HG02885 (cell line): ENCODE measurements around the gene YTHDF1.

Source experiments
- ATAC-seq: cut with Tn5 transposase; IDR thresholded peaks from one replicate; pipeline ENCODE4 v1.9.1; 2021; ENCODE audit warnings: mild to moderate bottlenecking; ENCODE audit not compliant: unreplicated experiment, poor library complexity

YTHDF1 gene

GRCh38 chr20:63214514-63214913, 1.4 kb downstream of the YTHDF1 start:
- no peak for ATAC-seq

- ATAC-seq = no peak
Observed at GRCh38 chr20:63212792-63213191, 3.1 kb downstream of the YTHDF1 start.

GRCh38 chr20:63212393-63212730, 3.6 kb downstream of the YTHDF1 start:
- no peak for ATAC-seq

GRCh38 chr20:63210011-63210605, 5.8 kb downstream of the YTHDF1 start:
- ATAC-seq = no peak

- no peak for ATAC-seq
Observed at GRCh38 chr20:63208346-63208909, 7.5 kb downstream of the YTHDF1 start.

- ATAC-seq = no peak
Observed at GRCh38 chr20:63206878-63207277, 9.1 kb downstream of the YTHDF1 start.

GRCh38 chr20:63205896-63206295, 10.0 kb downstream of the YTHDF1 start:
- no peak for ATAC-seq

- no peak for ATAC-seq
Observed at GRCh38 chr20:63204362-63204761, 11.6 kb downstream of the YTHDF1 start.

GRCh38 chr20:63202811-63203526, 13.0 kb downstream of the YTHDF1 start:
- no peak for ATAC-seq

- no peak for ATAC-seq
Observed at GRCh38 chr20:63202021-63202420, 13.9 kb downstream of the YTHDF1 start.

- ATAC-seq = no peak
Observed at GRCh38 chr20:63198606-63199005, 17.3 kb downstream of the YTHDF1 start.

GRCh38 chr20:63196768-63197470, 19.0 kb downstream of the YTHDF1 start:
- no peak for ATAC-seq

GRCh38 chr20:63194797-63195173, 21.1 kb downstream of the YTHDF1 start:
- ATAC-seq = no peak

- no peak for ATAC-seq
Observed at GRCh38 chr20:63194007-63194796, 21.7 kb downstream of the YTHDF1 start.

GRCh38 chr20:63192721-63193120, 23.2 kb downstream of the YTHDF1 start:
- ATAC-seq = no peak

GRCh38 chr20:63191400-63191799, 24.5 kb downstream of the YTHDF1 start:
- ATAC-seq = no peak

GRCh38 chr20:63190828-63191227, 25.1 kb downstream of the YTHDF1 start:
- no peak for ATAC-seq

GRCh38 chr20:63189846-63190559, 25.9 kb downstream of the YTHDF1 start:
- no peak for ATAC-seq

- no peak for ATAC-seq
Observed at GRCh38 chr20:63189322-63189642, 26.6 kb downstream of the YTHDF1 start.

GRCh38 chr20:63188641-63189321, 27.1 kb downstream of the YTHDF1 start:
- no peak for ATAC-seq
